ENCODE data around the gene RAB28.

Gene RAB28

GRCh38 chr4:13368217-13368616 is 115.9 kb downstream of the RAB28 start:
- no peak overlapping the region for H2AFZ ChIP-seq (ENCODE audit: insufficient read depth, low read length, poor library complexity)
- no peak overlapping the region for H4K12ac ChIP-seq (ENCODE audit: low read depth, low read length)
- H3K27me3 ChIP-seq (ENCODE audit: insufficient read depth, low read length): no peaks in the 10 kb centered on the region
- no CpG with 5 or more reads among the region's 2 CpGs for WGBS (ENCODE audit: extremely low coverage, insufficient coverage, insufficient read length)
- H3K79me1 ChIP-seq (ENCODE audit: low read length): no peaks in the 10 kb centered on the region
- H2AK5ac ChIP-seq (ENCODE audit: low read length): no peak overlapping the region
- H2BK5ac ChIP-seq (ENCODE audit: low read depth, low read length, poor library complexity): no peak overlapping the region
- H3K18ac ChIP-seq (ENCODE audit: low read length): no peak overlapping the region
- H2BK120ac ChIP-seq (ENCODE audit: insufficient read depth, low read length, poor library complexity): no peak overlapping the region
- H3K4ac ChIP-seq (ENCODE audit: low read depth, low read length): no peak overlapping the region
- no peak overlapping the region for H2BK12ac ChIP-seq (ENCODE audit: low read length)
- no peaks in the 10 kb centered on the region for H3K79me2 ChIP-seq (ENCODE audit: control insufficient read depth, insufficient read depth, low read length, poor library complexity)
- no peaks in the 10 kb centered on the region for H3K36me3 ChIP-seq (ENCODE audit: control insufficient read depth in 1 of 2, insufficient read depth in 2 of 2, low read length in 2 of 2)
- no peak overlapping the region for H3K23ac ChIP-seq (ENCODE audit: low read length)
- no peaks in the 10 kb centered on the region for H3K4me1 ChIP-seq (ENCODE audit: control insufficient read depth in 1 of 2, insufficient read depth in 2 of 2, low read length in 2 of 2)
- no peak overlapping the region for H3K4me2 ChIP-seq (ENCODE audit: low read length)
- H3K27ac ChIP-seq (ENCODE audit: low read depth, low read length): no peak overlapping the region
- H3K9me3 ChIP-seq (ENCODE audit: insufficient read depth, low read depth, low read length): no peaks in the 10 kb centered on the region
- H3K4me3 ChIP-seq (ENCODE audit: low read depth, low read length): no peak overlapping the region
- no peak overlapping the region for H3K14ac ChIP-seq (ENCODE audit: low read length)
- H4K8ac ChIP-seq (ENCODE audit: low read depth, low read length): no peak overlapping the region
- no peak overlapping the region for H3K9ac ChIP-seq (ENCODE audit: low read length)
- no peak overlapping the region for H4K91ac ChIP-seq (ENCODE audit: low read depth, low read length)
- DNase-seq: no peak

DNA sequence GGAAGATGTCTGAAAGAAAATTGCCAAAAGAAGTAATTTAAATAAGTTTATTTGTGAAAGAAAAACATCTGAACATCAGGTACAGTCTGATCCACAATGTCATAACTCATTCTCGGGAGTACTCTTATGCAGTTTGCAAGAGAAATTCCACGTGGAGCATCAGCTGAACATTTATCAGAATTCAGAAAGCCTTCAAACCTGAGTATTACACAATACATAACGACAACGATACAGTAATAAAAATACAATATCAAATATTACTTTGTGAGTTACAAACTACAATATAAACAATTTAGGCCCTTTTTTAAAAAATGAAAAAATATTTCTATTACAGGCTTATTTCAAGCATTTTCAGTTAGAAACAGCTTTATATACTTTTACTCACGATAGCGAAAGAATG is 116.4 kb downstream of the RAB28 start:
- H3K9ac ChIP-seq (ENCODE audit: low read length): no peak overlapping the region
- H3K4me1 ChIP-seq (ENCODE audit: control insufficient read depth in 1 of 2, insufficient read depth in 2 of 2, low read length in 2 of 2): no peaks in the 10 kb centered on the region
- no peak overlapping the region for H4K8ac ChIP-seq (ENCODE audit: low read depth, low read length)
- H3K27me3 ChIP-seq (ENCODE audit: insufficient read depth, low read length): no peaks in the 10 kb centered on the region
- no peak overlapping the region for H2AFZ ChIP-seq (ENCODE audit: insufficient read depth, low read length, poor library complexity)
- no peak overlapping the region for H2BK12ac ChIP-seq (ENCODE audit: low read length)
- no CpG with 5 or more reads among the region's 6 CpGs for WGBS (ENCODE audit: extremely low coverage, insufficient coverage, insufficient read length)
- H3K79me1 ChIP-seq (ENCODE audit: low read length): no peaks in the 10 kb centered on the region
- H3K23ac ChIP-seq (ENCODE audit: low read length): no peak overlapping the region
- H3K18ac ChIP-seq (ENCODE audit: low read length): no peak overlapping the region
- no peak overlapping the region for H3K14ac ChIP-seq (ENCODE audit: low read length)
- H2BK5ac ChIP-seq (ENCODE audit: low read depth, low read length, poor library complexity): no peak overlapping the region
- no peak overlapping the region for H3K4me2 ChIP-seq (ENCODE audit: low read length)
- H3K4me3 ChIP-seq (ENCODE audit: low read depth, low read length): no peak overlapping the region
- no peak overlapping the region for H3K27ac ChIP-seq (ENCODE audit: low read depth, low read length)
- H2BK120ac ChIP-seq (ENCODE audit: insufficient read depth, low read length, poor library complexity): no peak overlapping the region
- no peak overlapping the region for H4K91ac ChIP-seq (ENCODE audit: low read depth, low read length)
- H3K4ac ChIP-seq (ENCODE audit: low read depth, low read length): no peak overlapping the region
- no peaks in the 10 kb centered on the region for H3K79me2 ChIP-seq (ENCODE audit: control insufficient read depth, insufficient read depth, low read length, poor library complexity)
- no peak overlapping the region for H4K12ac ChIP-seq (ENCODE audit: low read depth, low read length)
- no peaks in the 10 kb centered on the region for H3K9me3 ChIP-seq (ENCODE audit: insufficient read depth, low read depth, low read length)
- no peak overlapping the region for H2AK5ac ChIP-seq (ENCODE audit: low read length)
- no peaks in the 10 kb centered on the region for H3K36me3 ChIP-seq (ENCODE audit: control insufficient read depth in 1 of 2, insufficient read depth in 2 of 2, low read length in 2 of 2)
- no peak for DNase-seq

DNA sequence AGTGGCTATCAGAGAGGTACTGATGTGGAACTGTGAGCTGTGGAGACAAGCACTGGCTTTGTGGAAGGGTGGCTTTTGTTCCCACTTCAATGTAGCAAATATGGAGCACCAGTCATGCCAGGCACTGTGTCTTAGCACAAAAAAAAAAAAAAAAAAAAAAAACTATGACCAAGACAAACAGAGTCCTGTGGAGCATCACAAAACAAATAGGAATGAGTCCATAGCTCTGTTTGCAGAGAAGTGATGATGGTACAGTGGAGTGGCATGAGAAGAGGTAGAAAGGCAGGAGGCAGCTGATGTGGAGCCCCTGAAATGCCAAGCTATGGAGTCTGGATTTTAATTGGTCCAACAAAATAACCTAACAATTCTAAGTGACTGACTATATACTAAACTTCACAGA is 116.9 kb downstream of the RAB28 start:
- Histone ChIP-seq H3K36me3 (ENCODE audit: control insufficient read depth in 1 of 2, insufficient read depth in 2 of 2, low read length in 2 of 2) (no peaks in the 10 kb centered on the region), H3K79me1 (ENCODE audit: low read length) (no peaks in the 10 kb centered on the region), H4K12ac (ENCODE audit: low read depth, low read length) (no peak overlapping the region), H3K27me3 (ENCODE audit: insufficient read depth, low read length) (no peaks in the 10 kb centered on the region), H4K8ac (ENCODE audit: low read depth, low read length) (no peak overlapping the region), H4K91ac (ENCODE audit: low read depth, low read length) (no peak overlapping the region), H3K4me2 (ENCODE audit: low read length) (no peak overlapping the region), H3K4me1 (ENCODE audit: control insufficient read depth in 1 of 2, insufficient read depth in 2 of 2, low read length in 2 of 2) (no peaks in the 10 kb centered on the region), H3K18ac (ENCODE audit: low read length) (no peak overlapping the region), H2BK12ac (ENCODE audit: low read length) (no peak overlapping the region), H3K79me2 (ENCODE audit: control insufficient read depth, insufficient read depth, low read length, poor library complexity) (no peaks in the 10 kb centered on the region), H3K9ac (ENCODE audit: low read length) (no peak overlapping the region), H3K4me3 (ENCODE audit: low read depth, low read length) (no peak overlapping the region), H3K23ac (ENCODE audit: low read length) (no peak overlapping the region), H2AFZ (ENCODE audit: insufficient read depth, low read length, poor library complexity) (no peak overlapping the region), H2AK5ac (ENCODE audit: low read length) (no peak overlapping the region), H3K4ac (ENCODE audit: low read depth, low read length) (no peak overlapping the region), H3K9me3 (ENCODE audit: insufficient read depth, low read depth, low read length) (no peaks in the 10 kb centered on the region), H2BK5ac (ENCODE audit: low read depth, low read length, poor library complexity) (no peak overlapping the region), H2BK120ac (ENCODE audit: insufficient read depth, low read length, poor library complexity) (no peak overlapping the region), H3K27ac (ENCODE audit: low read depth, low read length) (no peak overlapping the region), H3K14ac (ENCODE audit: low read length) (no peak overlapping the region)
- no peak for DNase-seq

GRCh38 chr4:13365195-13365594 is 118.9 kb downstream of the RAB28 start:
- Histone ChIP-seq H2BK12ac (ENCODE audit: low read length) (no peak overlapping the region), H3K36me3 (ENCODE audit: control insufficient read depth in 1 of 2, insufficient read depth in 2 of 2, low read length in 2 of 2) (no peaks in the 10 kb centered on the region), H4K91ac (ENCODE audit: low read depth, low read length) (no peak overlapping the region), H3K18ac (ENCODE audit: low read length) (no peak overlapping the region), H2AFZ (ENCODE audit: insufficient read depth, low read length, poor library complexity) (no peak overlapping the region), H3K27me3 (ENCODE audit: insufficient read depth, low read length) (no peaks in the 10 kb centered on the region), H3K79me2 (ENCODE audit: control insufficient read depth, insufficient read depth, low read length, poor library complexity) (no peaks in the 10 kb centered on the region), H3K4ac (ENCODE audit: low read depth, low read length) (no peak overlapping the region), H3K27ac (ENCODE audit: low read depth, low read length) (no peak overlapping the region), H3K9ac (ENCODE audit: low read length) (no peak overlapping the region), H3K4me2 (ENCODE audit: low read length) (no peak overlapping the region), H3K79me1 (ENCODE audit: low read length) (no peaks in the 10 kb centered on the region), H3K9me3 (ENCODE audit: insufficient read depth, low read depth, low read length) (no peaks in the 10 kb centered on the region), H3K23ac (ENCODE audit: low read length) (no peak overlapping the region), H4K12ac (ENCODE audit: low read depth, low read length) (no peak overlapping the region), H3K4me3 (ENCODE audit: low read depth, low read length) (no peak overlapping the region), H2BK5ac (ENCODE audit: low read depth, low read length, poor library complexity) (no peak overlapping the region), H3K14ac (ENCODE audit: low read length) (no peak overlapping the region), H4K8ac (ENCODE audit: low read depth, low read length) (no peak overlapping the region), H2AK5ac (ENCODE audit: low read length) (no peak overlapping the region), H3K4me1 (ENCODE audit: control insufficient read depth in 1 of 2, insufficient read depth in 2 of 2, low read length in 2 of 2) (no peaks in the 10 kb centered on the region), H2BK120ac (ENCODE audit: insufficient read depth, low read length, poor library complexity) (no peak overlapping the region)
- DNase-seq: no peak
- no CpG with 5 or more reads among the region's 3 CpGs for WGBS (ENCODE audit: extremely low coverage, insufficient coverage, insufficient read length)

- Histone ChIP-seq H3K14ac (ENCODE audit: low read length) (no peak overlapping the region), H3K79me2 (ENCODE audit: control insufficient read depth, insufficient read depth, low read length, poor library complexity) (no peaks in the 10 kb centered on the region), H3K27ac (ENCODE audit: low read depth, low read length) (no peak overlapping the region), H4K12ac (ENCODE audit: low read depth, low read length) (no peak overlapping the region), H3K4me2 (ENCODE audit: low read length) (no peak overlapping the region), H3K4me3 (ENCODE audit: low read depth, low read length) (no peak overlapping the region), H3K9ac (ENCODE audit: low read length) (no peak overlapping the region), H3K4ac (ENCODE audit: low read depth, low read length) (no peak overlapping the region), H3K27me3 (ENCODE audit: insufficient read depth, low read length) (no peaks in the 10 kb centered on the region), H3K79me1 (ENCODE audit: low read length) (no peaks in the 10 kb centered on the region), H2AFZ (ENCODE audit: insufficient read depth, low read length, poor library complexity) (no peak overlapping the region), H3K18ac (ENCODE audit: low read length) (no peak overlapping the region), H2AK5ac (ENCODE audit: low read length) (no peak overlapping the region), H4K8ac (ENCODE audit: low read depth, low read length) (no peak overlapping the region), H4K91ac (ENCODE audit: low read depth, low read length) (no peak overlapping the region), H3K4me1 (ENCODE audit: control insufficient read depth in 1 of 2, insufficient read depth in 2 of 2, low read length in 2 of 2) (no peaks in the 10 kb centered on the region), H2BK5ac (ENCODE audit: low read depth, low read length, poor library complexity) (no peak overlapping the region), H3K36me3 (ENCODE audit: control insufficient read depth in 1 of 2, insufficient read depth in 2 of 2, low read length in 2 of 2) (no peaks in the 10 kb centered on the region), H2BK120ac (ENCODE audit: insufficient read depth, low read length, poor library complexity) (no peak overlapping the region), H3K9me3 (ENCODE audit: insufficient read depth, low read depth, low read length) (no peaks in the 10 kb centered on the region), H3K23ac (ENCODE audit: low read length) (no peak overlapping the region), H2BK12ac (ENCODE audit: low read length) (no peak overlapping the region)
- no peak for DNase-seq
- WGBS (ENCODE audit: extremely low coverage, insufficient coverage, insufficient read length): no CpG with 5 or more reads among the region's 6 CpGs
Observed at GRCh38 chr4:13364653-13365052, 119.5 kb downstream of the RAB28 start.
